SK-N-SH (cell line): ENCODE measurements around the gene RUNDC3A. TPM values are rescaled to one million over a fixed set of nuclear protein-coding genes. Genes with fewer than 3 reads are reported as not detected.

ENCODE experiments used
- CTCF ChIA-PET: fragments of 300-600, 350-600 bp; formaldehyde crosslinking; extraction: SDS; loops from one replicate; lab custom pipeline; 2021; lab: Yijun Ruan, JAX
- POLR2A ChIA-PET: fragments of 350-600 bp; sonication (Branson Sonifier 250); formaldehyde crosslinking; extraction: SDS; loops from one replicate; lab custom pipeline; 2020; ENCODE audit warnings: antibody characterized with exemption, inconsistent platforms; lab: Yijun Ruan, JAX
- DNase-seq: peaks from one replicate; pipeline ENCODE4 v3.0.0; 2012
- H2AFZ ChIP-seq: fragments of 200-600 bp; sonication (generic); 2 replicates; pipeline ENCODE4 v1.8.1; 2016; ENCODE audit warnings: antibody characterized with exemption, mild to moderate bottlenecking, low read depth
- H3F3A ChIP-seq: fragments of 200-600 bp; sonication (generic); replicated peaks from 2 replicates; pipeline ENCODE3; 2016; ENCODE audit warnings: antibody characterized with exemption, mild to moderate bottlenecking; ENCODE audit not compliant: insufficient read depth
- H3K27ac ChIP-seq, 2 experiments: fragments of 200-500 bp in 1 of 2; fragments of 200-600 bp in 1 of 2; sonication (Bioruptor generic) in 1 of 2; sonication (generic), shearing (Covaris generic) in 1 of 2; 2 replicates each; pipeline versions ENCODE4 v1.5.1 to v1.6.1; 2014 to 2016; ENCODE audit warnings: low read depth in 2 of 2, inconsistent platforms in 1 of 2, low read length in 1 of 2, mild to moderate bottlenecking in 1 of 2, mixed read lengths in 1 of 2
- H3K27me3 ChIP-seq: fragments of 200-600 bp; sonication (generic), shearing (Covaris generic); 2 replicates; pipeline ENCODE4 v1.6.1; 2016; ENCODE audit warnings: mixed run types; ENCODE audit not compliant: insufficient read depth
- H3K36me3 ChIP-seq, 2 experiments: fragments of 200-500 bp in 1 of 2; fragments of 200-600 bp in 1 of 2; sonication (Bioruptor generic) in 1 of 2; sonication (generic) in 1 of 2; replicated peaks in 1 of 2; 2 replicates each; pipeline versions ENCODE3 to v1.5.1; 2014 to 2016; ENCODE audit warnings: low read length in 1 of 2, mild to moderate bottlenecking in 1 of 2; ENCODE audit not compliant: insufficient read depth in 2 of 2, control insufficient read depth in 1 of 2
- H3K4me1 ChIP-seq, 2 experiments: fragments of 200-500 bp in 1 of 2; fragments of 200-600 bp in 1 of 2; sonication (Bioruptor generic) in 1 of 2; sonication (generic), shearing (Covaris generic) in 1 of 2; 2 replicates each; pipeline versions ENCODE4 v1.5.1 to v1.6.1; 2014 to 2016; ENCODE audit warnings: low read depth in 1 of 2, low read length in 1 of 2, mixed run types in 1 of 2; ENCODE audit not compliant: insufficient read depth in 2 of 2, control insufficient read depth in 1 of 2
- H3K4me2 ChIP-seq: fragments of 200-600 bp; sonication (generic), shearing (Covaris generic); 2 replicates; pipeline ENCODE4 v1.6.1; 2017; ENCODE audit warnings: mixed run types
- H3K4me3 ChIP-seq, 2 experiments: fragments of 200-500 bp in 1 of 2; fragments of 200-600 bp in 1 of 2; sonication (Bioruptor generic) in 1 of 2; sonication (generic), shearing (Covaris generic) in 1 of 2; 2 replicates each; pipeline versions ENCODE4 v1.5.1 to v1.8.1; 2014 to 2016; ENCODE audit warnings: low read depth in 2 of 2, inconsistent platforms in 1 of 2, low read length in 1 of 2, mild to moderate bottlenecking in 1 of 2, mixed read lengths in 1 of 2, moderate library complexity in 1 of 2
- H3K79me2 ChIP-seq: fragments of 200-600 bp; sonication (generic); 2 replicates; pipeline ENCODE4 v1.8.1; 2017; ENCODE audit warnings: mild to moderate bottlenecking; ENCODE audit not compliant: insufficient read depth
- H3K9ac ChIP-seq: fragments of 200-600 bp; sonication (generic); 2 replicates; pipeline ENCODE4 v1.6.1; 2017; ENCODE audit warnings: mixed run types
- H3K9me2 ChIP-seq: fragments of 200-600 bp; sonication (generic); 2 replicates; pipeline ENCODE4 v1.6.1; 2017; ENCODE audit warnings: mixed run types
- H3K9me3 ChIP-seq: fragments of 200-600 bp; sonication (generic); 2 replicates; pipeline ENCODE4 v1.6.1; 2017; ENCODE audit warnings: mixed run types, mild to moderate bottlenecking, moderate library complexity
- H4K20me1 ChIP-seq: fragments of 200-600 bp; sonication (generic); 2 replicates; pipeline ENCODE4 v1.6.1; 2017; ENCODE audit warnings: mild to moderate bottlenecking, mixed run types; ENCODE audit not compliant: insufficient read depth
- CHD2 ChIP-seq: fragments of 150-350 bp; IDR thresholded peaks from 2 replicates; pipeline ENCODE4 v1.6.1; 2018; ENCODE audit warnings: low read length; ENCODE audit not compliant: partially characterized antibody
- EP300 ChIP-seq, 2 experiments: IDR thresholded peaks; 2 replicates each; pipeline versions ENCODE4 v1.4.0 to v1.6.1; 2012; ENCODE audit warnings: borderline replicate concordance in 1 of 2, low read depth in 1 of 2, low read length in 1 of 2
- FOXM1 ChIP-seq: IDR thresholded peaks from 2 replicates; pipeline ENCODE4 v1.4.0; 2012; ENCODE audit warnings: low read depth, mild to moderate bottlenecking
- GABPA ChIP-seq: IDR thresholded peaks from 2 replicates; pipeline ENCODE4 v1.4.0; 2012; ENCODE audit warnings: low read depth, mild to moderate bottlenecking
- JUND ChIP-seq: IDR thresholded peaks from 2 replicates; pipeline ENCODE4 v1.4.0; 2012
- MEF2A ChIP-seq: IDR thresholded peaks from 2 replicates; pipeline ENCODE4 v1.4.0; 2012; ENCODE audit warnings: low read depth, borderline replicate concordance
- RCOR1 ChIP-seq: fragments of 150-350 bp; IDR thresholded peaks from 2 replicates; pipeline ENCODE4 v1.6.1; 2017; ENCODE audit warnings: antibody characterized with exemption, low read length
- TAF1 ChIP-seq: IDR thresholded peaks from 2 replicates; pipeline ENCODE4 v1.6.1; 2012; ENCODE audit warnings: low read depth, mild to moderate bottlenecking, low read length, moderate library complexity, borderline replicate concordance
- TCF12 ChIP-seq: IDR thresholded peaks from 2 replicates; pipeline ENCODE4 v1.4.0; 2012
- TEAD4 ChIP-seq: IDR thresholded peaks from 2 replicates; pipeline ENCODE4 v1.4.0; 2012; ENCODE audit warnings: mild to moderate bottlenecking, borderline replicate concordance; ENCODE audit not compliant: insufficient read depth
- YY1 ChIP-seq: IDR thresholded peaks from 2 replicates; pipeline ENCODE4 v1.4.0; 2012; ENCODE audit warnings: low read depth, mild to moderate bottlenecking
- WGBS: methylation state at CpG from one replicate; pipeline ENCODE4 v1.1.6; 2017; ENCODE audit warnings: low lambda C conversion rate; 5-methylcytosine and 5-hydroxymethylcytosine counted together
- polyA plus RNA-seq, 3 experiments: library from polyadenylated mRNA; depleted of rRNA; stranded (reverse); fragments of >200 nt; gene quantifications; 2 replicates each; pipeline ENCODE4 v1.2.3, GENCODE V29; 2012
- TF ChIP-seq, protein P1 (sequence below): IDR thresholded peaks from 2 replicates; pipeline ENCODE4; 2012
- TF ChIP-seq, protein P2 (sequence below): IDR thresholded peaks from 2 replicates; pipeline ENCODE4 v1.4.0; 2012; ENCODE audit warnings: low read depth, borderline replicate concordance

The RUNDC3A gene
- polyA plus RNA-seq, 1 of the 3 experiments (the other 2 are of a cell fraction), result 8.9 TPM

- TF ChIP-seq, protein P1, sequence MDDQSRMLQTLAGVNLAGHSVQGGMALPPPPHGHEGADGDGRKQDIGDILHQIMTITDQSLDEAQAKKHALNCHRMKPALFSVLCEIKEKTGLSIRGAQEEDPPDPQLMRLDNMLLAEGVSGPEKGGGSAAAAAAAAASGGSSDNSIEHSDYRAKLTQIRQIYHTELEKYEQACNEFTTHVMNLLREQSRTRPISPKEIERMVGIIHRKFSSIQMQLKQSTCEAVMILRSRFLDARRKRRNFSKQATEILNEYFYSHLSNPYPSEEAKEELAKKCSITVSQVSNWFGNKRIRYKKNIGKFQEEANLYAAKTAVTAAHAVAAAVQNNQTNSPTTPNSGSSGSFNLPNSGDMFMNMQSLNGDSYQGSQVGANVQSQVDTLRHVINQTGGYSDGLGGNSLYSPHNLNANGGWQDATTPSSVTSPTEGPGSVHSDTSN, result no peak
- no peak for TF ChIP-seq MEF2A
- TF ChIP-seq, all 33 proteins: peak for 0
These were observed 51.2 kb downstream of the RUNDC3A start (continued) for GRCh38 chr17:44359458-44360143.

DNA sequence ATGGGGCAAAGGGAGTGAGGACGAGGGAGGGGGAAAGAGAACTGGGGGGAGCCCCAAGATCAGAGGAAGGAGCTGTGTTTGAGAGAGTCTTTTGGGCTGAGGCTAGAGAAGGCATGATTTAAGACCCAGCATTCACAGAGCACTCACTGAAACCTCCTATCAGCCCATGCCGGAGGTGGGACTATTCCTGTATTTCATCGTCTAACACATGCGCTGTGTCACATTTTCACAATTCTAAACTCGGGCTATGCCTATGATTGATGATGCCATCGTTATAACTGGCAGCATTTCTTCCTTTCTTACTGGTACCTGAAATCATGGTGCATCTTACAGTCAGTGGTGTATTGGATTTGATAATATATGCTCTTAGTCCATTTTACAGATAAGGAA, 51.7 kb downstream of the RUNDC3A start:
- no peak overlapping the region for H3K9ac ChIP-seq
- TF ChIP-seq JUND (no peak), TCF12 (no peak), FOXM1 (no peak), RCOR1 (no peak), TAF1 (no peak), EP300 (IDR thresholded peaks at IDR 0.05; ENCODE audit: borderline replicate concordance in 1 of 2, low read depth in 1 of 2, low read length in 1 of 2) (no peak), YY1 (no peak), CHD2 (no peak), GABPA (no peak), TEAD4 (no peak)
- POLR2A ChIA-PET, result interaction anchor here (1.3 kb wide), 1 partner anchor 15 kb away, joined by 3 read pairs; no protein-coding TSS in a partner anchor
- no peaks in the 10 kb centered on the region for H3K9me3 ChIP-seq
- no peaks in the 10 kb centered on the region for H3K9me2 ChIP-seq
- H3K4me2 ChIP-seq, result no peak overlapping the region
- H3K36me3 ChIP-seq, result peaks cover 0 to 2% of the 10 kb centered on the region in 2 experiments
- peaks cover 11% of the 10 kb centered on the region; the same call in 1 of the 2 replicates for H4K20me1 ChIP-seq
- H2AFZ ChIP-seq, result no peak overlapping the region
- CTCF ChIA-PET, result interaction anchor here (1.0 to 7.6 kb wide), 5 partner anchors 10 to 156 kb away, joined by 4 to 85 read pairs (median 13); partner anchors contain the start of gene GRN
- DNase-seq, result no peak
- peaks cover 7% of the 10 kb centered on the region; the same call in 1 of the 2 replicates for H3K79me2 ChIP-seq
- H3K27me3 ChIP-seq, result no peaks in the 10 kb centered on the region
- H3K4me3 ChIP-seq, result no peak overlapping the region
- peaks cover 3 to 22% of the 10 kb centered on the region in 2 experiments; a peak in 1 of 4 replicates for H3K4me1 ChIP-seq
- WGBS, result 69% methylated on average over 6 of the region's 6 CpGs
- H3F3A ChIP-seq, result no peaks in the 10 kb centered on the region
- H3K27ac ChIP-seq, result no peak overlapping the region

- Histone ChIP-seq H3K4me2 (peak overlapping the region; percentile 19; the same call in 1 of the 2 replicates), H3K79me2 (peaks cover 7% of the 10 kb centered on the region; the same call in 1 of the 2 replicates), H4K20me1 (peaks cover 11% of the 10 kb centered on the region; the same call in 1 of the 2 replicates), H2AFZ (no peak overlapping the region), H3K9ac (no peak overlapping the region), H3K4me3 (no peak overlapping the region), H3K36me3 (peaks cover 0 to 2% of the 10 kb centered on the region in 2 experiments), H3K27ac (no peak overlapping the region), H3K4me1 (peaks cover 3 to 22% of the 10 kb centered on the region in 2 experiments; a peak in 1 of 4 replicates), H3F3A (peaks cover 3% of the 10 kb centered on the region), H3K9me2 (no peaks in the 10 kb centered on the region), H3K27me3 (no peaks in the 10 kb centered on the region; the same call in 1 of the 2 replicates), H3K9me3 (no peaks in the 10 kb centered on the region)
- CTCF ChIA-PET, result interaction anchor here (0.9 to 7.6 kb wide), 4 partner anchors 11 to 220 kb away, joined by 4 to 85 read pairs (median 8); no protein-coding TSS in a partner anchor
- POLR2A ChIA-PET, result no interaction called here
- TF ChIP-seq GABPA, result no peak
- TF ChIP-seq, protein P2, sequence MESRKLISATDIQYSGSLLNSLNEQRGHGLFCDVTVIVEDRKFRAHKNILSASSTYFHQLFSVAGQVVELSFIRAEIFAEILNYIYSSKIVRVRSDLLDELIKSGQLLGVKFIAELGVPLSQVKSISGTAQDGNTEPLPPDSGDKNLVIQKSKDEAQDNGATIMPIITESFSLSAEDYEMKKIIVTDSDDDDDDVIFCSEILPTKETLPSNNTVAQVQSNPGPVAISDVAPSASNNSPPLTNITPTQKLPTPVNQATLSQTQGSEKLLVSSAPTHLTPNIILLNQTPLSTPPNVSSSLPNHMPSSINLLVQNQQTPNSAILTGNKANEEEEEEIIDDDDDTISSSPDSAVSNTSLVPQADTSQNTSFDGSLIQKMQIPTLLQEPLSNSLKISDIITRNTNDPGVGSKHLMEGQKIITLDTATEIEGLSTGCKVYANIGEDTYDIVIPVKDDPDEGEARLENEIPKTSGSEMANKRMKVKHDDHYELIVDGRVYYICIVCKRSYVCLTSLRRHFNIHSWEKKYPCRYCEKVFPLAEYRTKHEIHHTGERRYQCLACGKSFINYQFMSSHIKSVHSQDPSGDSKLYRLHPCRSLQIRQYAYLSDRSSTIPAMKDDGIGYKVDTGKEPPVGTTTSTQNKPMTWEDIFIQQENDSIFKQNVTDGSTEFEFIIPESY, result no peak
- peak; percentile 64 for DNase-seq
- 70% methylated on average over 2 of the region's 5 CpGs for WGBS
These were observed 52.4 kb downstream of the RUNDC3A start for GRCh38 chr17:44360826-44361225.
